NCI-H1092 (cell line): ENCODE measurements around the gene SLC4A8.
"Not testable (repeated sequence)": the region's sequence is repeated elsewhere in the genome, so short reads cannot be mapped to it uniquely, and the experiment has no call there.

Experiments
- DNase-seq: peaks from one replicate; lab custom pipeline; 2025; lab: John Stamatoyannopoulos, UW

SLC4A8 gene

GRCh38 chr12:51480978-51481377, 56.3 kb downstream of the SLC4A8 start:
- DNase-seq: no peak

- no peak for DNase-seq
Measured at GRCh38 chr12:51482929-51483697, 58.5 kb downstream of the SLC4A8 start.

GRCh38 chr12:51484119-51484518, 59.5 kb downstream of the SLC4A8 start:
- DNase-seq: no peak

- DNase-seq: no peak
Measured at GRCh38 chr12:51488281-51488680, 63.6 kb downstream of the SLC4A8 start.

GRCh38 chr12:51493281-51493680, 68.7 kb downstream of the SLC4A8 start:
- no peak for DNase-seq

GRCh38 chr12:51496895-51497294, 72.3 kb downstream of the SLC4A8 start:
- no peak for DNase-seq

DNA sequence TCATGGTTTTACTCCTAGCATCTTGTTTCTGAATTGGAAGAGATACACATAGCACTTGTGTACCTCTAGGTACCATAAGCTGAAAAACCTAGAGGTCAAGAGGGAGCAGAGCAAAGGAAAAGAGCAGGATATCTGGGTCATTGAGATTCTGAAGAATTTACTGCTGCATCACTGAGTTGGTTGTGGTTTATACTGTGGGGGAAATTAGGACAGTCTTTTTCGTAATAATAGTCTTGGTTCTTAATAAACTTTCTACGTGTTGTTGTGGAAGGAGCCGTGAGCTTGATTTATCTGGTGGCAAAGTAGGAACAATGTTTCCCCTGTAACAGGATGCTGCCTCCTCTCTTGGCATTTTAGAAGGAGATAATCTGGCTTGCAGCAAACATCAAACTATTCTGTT, 80.2 kb downstream of the SLC4A8 start:
- DNase-seq: no peak

GRCh38 chr12:51505360-51506105, 80.9 kb downstream of the SLC4A8 start:
- no peak for DNase-seq

DNA sequence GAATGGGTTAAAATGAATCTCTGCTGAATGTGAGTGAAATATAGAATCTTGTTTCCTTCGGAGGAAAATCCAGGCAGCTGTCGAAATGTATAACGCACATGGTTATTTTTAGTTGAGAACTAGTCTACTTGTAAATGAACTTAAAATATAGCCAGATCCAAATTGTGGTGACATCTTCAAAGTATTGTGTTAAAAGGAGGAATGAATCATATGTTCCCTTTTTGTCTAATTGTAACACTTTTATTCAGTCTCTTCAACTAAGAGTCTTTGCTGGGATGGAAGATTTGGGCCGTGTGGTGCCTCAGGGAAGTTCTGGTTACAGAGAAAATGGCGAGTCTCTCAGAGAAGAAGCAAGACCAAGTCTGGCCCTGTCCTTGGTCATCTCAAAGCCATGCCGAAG, 82.5 kb downstream of the SLC4A8 start:
- DNase-seq: no peak

- DNase-seq: no peak
Measured at GRCh38 chr12:51508285-51508684, 83.7 kb downstream of the SLC4A8 start.

GRCh38 chr12:51511546-51512260, 87.1 kb downstream of the SLC4A8 start:
- DNase-seq: no peak

DNA sequence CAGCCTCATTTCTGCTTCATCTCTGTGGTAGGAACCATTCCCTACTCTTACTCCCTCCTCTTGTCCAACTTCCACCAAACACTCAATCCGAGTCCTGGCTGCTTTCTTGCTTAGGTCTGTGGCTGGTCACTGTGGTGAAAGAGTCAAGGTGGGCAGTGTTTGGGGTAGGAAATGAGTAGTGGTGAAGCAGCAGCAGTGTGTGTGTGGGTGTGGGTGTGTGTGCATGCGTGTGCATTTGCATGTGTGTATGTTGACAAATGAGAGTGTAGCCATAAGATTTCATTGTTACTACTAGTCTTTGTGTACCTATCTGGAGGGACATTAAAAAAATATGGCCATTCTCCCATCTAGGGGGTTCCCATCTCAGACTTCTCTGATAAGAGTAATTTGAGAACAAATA, 87.8 kb downstream of the SLC4A8 start:
- no peak for DNase-seq

DNA sequence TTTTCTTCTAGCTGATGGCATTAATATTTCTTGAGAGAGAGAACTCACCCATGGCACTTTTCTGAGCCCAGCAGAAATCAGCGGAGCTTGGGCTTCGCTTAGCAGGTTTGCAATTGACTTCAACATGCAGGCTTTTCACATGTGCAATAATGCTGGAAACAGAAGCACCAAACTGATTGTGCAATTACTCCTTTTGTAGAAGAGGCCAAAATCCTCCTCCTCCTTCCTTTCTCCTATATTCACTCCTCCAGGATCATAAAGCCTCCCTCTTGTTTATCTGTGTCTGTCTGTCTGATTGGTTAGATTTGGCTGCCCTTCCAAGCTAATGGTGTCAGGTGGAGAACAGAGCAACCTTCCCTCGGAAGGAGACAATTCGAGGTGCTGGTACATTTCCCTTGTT, 90.4 kb downstream of the SLC4A8 start:
- DNase-seq: not testable (repeated sequence)

- DNase-seq: no peak
Measured at GRCh38 chr12:51517316-51517715, 92.7 kb downstream of the SLC4A8 start.

GRCh38 chr12:51517800-51518199, 93.2 kb downstream of the SLC4A8 start:
- no peak for DNase-seq

DNA sequence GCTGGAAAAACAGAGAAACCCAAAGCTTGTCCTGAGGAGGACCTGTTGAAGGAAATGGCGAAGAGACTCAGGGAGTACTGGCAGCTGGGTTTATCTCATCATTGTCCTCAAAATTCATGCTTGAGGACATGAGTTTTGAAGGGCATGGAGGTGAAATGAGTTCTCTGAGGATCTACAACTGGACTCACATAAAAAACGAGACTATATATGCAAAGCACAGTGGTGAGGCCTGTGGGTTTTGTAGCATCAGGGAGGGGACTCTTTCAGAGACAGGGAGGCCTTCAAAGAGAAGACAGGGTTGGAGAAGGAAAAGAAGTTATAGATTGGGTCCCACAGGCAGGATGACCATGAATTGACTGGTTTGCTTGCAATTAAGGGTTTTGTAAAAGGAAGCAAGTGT, 95.1 kb downstream of the SLC4A8 start:
- DNase-seq: no peak

GRCh38 chr12:51520576-51521325, 96.1 kb downstream of the SLC4A8 start:
- DNase-seq: no peak

GRCh38 chr12:51521554-51522276, 97.1 kb downstream of the SLC4A8 start:
- no peak for DNase-seq

DNA sequence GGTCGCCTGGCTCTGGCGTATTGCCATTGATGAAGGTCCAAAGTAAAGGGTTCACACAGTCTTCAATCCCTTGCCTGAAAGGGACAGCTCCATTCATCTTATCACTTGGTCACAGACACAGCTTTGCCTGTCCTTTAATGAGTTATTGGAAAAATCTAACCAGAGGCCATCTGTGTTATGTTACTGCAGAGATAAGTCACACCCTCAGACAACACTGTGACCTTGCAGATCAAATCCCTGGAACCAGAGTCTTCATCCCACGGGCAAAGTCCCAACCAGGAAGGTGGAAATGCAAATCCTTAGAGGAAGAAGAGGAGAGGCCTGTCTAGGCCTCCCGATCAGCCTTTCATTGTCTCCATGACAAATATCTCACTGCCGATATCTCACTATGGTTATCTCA, 98.1 kb downstream of the SLC4A8 start:
- no peak for DNase-seq

- no peak for DNase-seq
Measured at GRCh38 chr12:51524386-51524901, 99.8 kb downstream of the SLC4A8 start.

- no peak for DNase-seq
Measured at GRCh38 chr12:51525518-51525917, 100.9 kb downstream of the SLC4A8 start.
